ENCODE results near the gene SNAPC3. TPM values are rescaled to one million over a fixed set of nuclear protein-coding genes. Genes with fewer than 3 reads are reported as not detected.
A peak's percentile ranks its signal among the peaks of the same experiment; 100 is the strongest.

The SNAPC3 gene
- total RNA-seq (2014; rRNA removed; shearing (Covaris generic)) = 54.2 and 66.1 TPM in 2 replicates
- total RNA-seq (2022) = 49.4 and 57.2 TPM in 2 replicates
- percentile 87 among the genes with signal in this experiment for Bru-seq, nascent RNA
- BruChase-seq, experiment 1, labeled RNA remaining after a 6-hour chase = percentile 86 among the genes with signal in this experiment
- percentile 89 among the genes with signal in this experiment for BruChase-seq, experiment 2, labeled RNA remaining after a 2-hour chase
- long read RNA-seq, full-length matches to known transcripts = 125 of 145 reads
- long read RNA-seq, partial matches to known transcripts = 6 of 145 reads
- long read RNA-seq, other reads (novel, unspliced or antisense) = 14 of 145 reads

- POLR2A ChIA-PET = interaction anchor here (0.6 to 1.6 kb wide), 7 partner anchors 12 to 244 kb away, joined by 3 to 6 read pairs (median 4); partner anchors contain the start of genes CCDC171 and PSIP1
- intact Hi-C loops (cut with micrococcal nuclease; ENCODE audit: unreplicated experiment) = loop anchor here (1.0 to 5.0 kb wide), 5 partner anchors 9 to 1100 kb away; partner anchors contain the start of gene CCDC171
- Histone ChIP-seq H3K9me2 (ENCODE audit: insufficient read depth, low read length) (no peaks in the 10 kb centered on the region), H3K4me3 (ENCODE audit: low read depth, low read length, poor library complexity, severe bottlenecking) (peak within 1 kb of the TSS; percentile 90), H3K4me2 (ENCODE audit: low read length) (peak within 1 kb of the TSS; percentile 90), H3K4me1 (ENCODE audit: insufficient read depth, low read length, poor library complexity, severe bottlenecking) (peaks cover 40% of the 10 kb centered on the region), H3K27ac (ENCODE audit: low read depth, low read length, poor library complexity, severe bottlenecking) (peak within 1 kb of the TSS; percentile 68), H3K9me3 (ENCODE audit: low read length) (no peaks in the 10 kb centered on the region), H3K36me3 (ENCODE audit: insufficient read depth, low read length) (peaks cover 32% of the 10 kb centered on the region), H2AFZ (ENCODE audit: low read length) (peak within 1 kb of the TSS; percentile 94), H3K79me2 (ENCODE audit: insufficient read depth, low read depth, low read length) (peaks cover 47% of the 10 kb centered on the region), H4K20me1 (ENCODE audit: insufficient read depth, low read length) (peaks cover 7% of the 10 kb centered on the region)
- CTCF ChIA-PET (ENCODE audit: unreplicated experiment) = interaction anchor here (1.0 kb wide), 1 partner anchor 218 kb away, joined by 3 read pairs; no protein-coding TSS in a partner anchor
- no peak for TF ChIP-seq CTCF (conservative IDR thresholded peaks at IDR 0.05; ENCODE audit: low read length)
- no peak for TF ChIP-seq EZH2phosphoT487 (IDR thresholded peaks at IDR 0.05; ENCODE audit: borderline replicate concordance, low read depth, low read length)
- DNase-seq (ENCODE audit: low spot score) = peak; percentile 95
- BruUV-seq (replicated peaks) = no TSS peak
Observed at GRCh38 chr9:15422372-15423230, at the start of gene SNAPC3. Gene SNAPC3 (plus strand): TSS chr9:15422876. CDS start chr9:15422880, 4 bp downstream.

GRCh38 chr9:15373881-15374280 is 48.8 kb upstream of the SNAPC3 start:
- H3K9me2 ChIP-seq (ENCODE audit: insufficient read depth, low read length) = no peaks in the 10 kb centered on the region
- H3K79me2 ChIP-seq (ENCODE audit: insufficient read depth, low read depth, low read length) = no peaks in the 10 kb centered on the region
- TF ChIP-seq EZH2phosphoT487 (IDR thresholded peaks at IDR 0.05; ENCODE audit: borderline replicate concordance, low read depth, low read length) (no peak), CTCF (conservative IDR thresholded peaks at IDR 0.05; ENCODE audit: low read length) (no peak)
- no peak overlapping the region for H3K4me2 ChIP-seq (ENCODE audit: low read length)
- no TSS peak for BruUV-seq (replicated peaks)
- H4K20me1 ChIP-seq (ENCODE audit: insufficient read depth, low read length) = no peaks in the 10 kb centered on the region
- H3K36me3 ChIP-seq (ENCODE audit: insufficient read depth, low read length) = no peaks in the 10 kb centered on the region
- no peak overlapping the region for H3K27ac ChIP-seq (ENCODE audit: low read depth, low read length, poor library complexity, severe bottlenecking)
- no peak overlapping the region for H2AFZ ChIP-seq (ENCODE audit: low read length)
- CTCF ChIA-PET (ENCODE audit: unreplicated experiment) = no interaction called here
- no peaks in the 10 kb centered on the region for H3K4me1 ChIP-seq (ENCODE audit: insufficient read depth, low read length, poor library complexity, severe bottlenecking)
- H3K4me3 ChIP-seq (ENCODE audit: low read depth, low read length, poor library complexity, severe bottlenecking) = no peak overlapping the region
- no peaks in the 10 kb centered on the region for H3K9me3 ChIP-seq (ENCODE audit: low read length)
- POLR2A ChIA-PET = interaction anchor here (0.6 to 0.9 kb wide), 3 partner anchors 25 to 286 kb away, joined by 3 to 5 read pairs (median 4); no protein-coding TSS in a partner anchor
- no peak for DNase-seq (ENCODE audit: low spot score)
- intact Hi-C loops (cut with micrococcal nuclease; ENCODE audit: unreplicated experiment) = no loop called here

Data from OCI-LY7 (cell line).